ENCODE results near the gene ADAMTSL2.
A peak's percentile ranks its signal among the peaks of the same experiment; 100 is the strongest.

The ADAMTSL2 gene

DNA sequence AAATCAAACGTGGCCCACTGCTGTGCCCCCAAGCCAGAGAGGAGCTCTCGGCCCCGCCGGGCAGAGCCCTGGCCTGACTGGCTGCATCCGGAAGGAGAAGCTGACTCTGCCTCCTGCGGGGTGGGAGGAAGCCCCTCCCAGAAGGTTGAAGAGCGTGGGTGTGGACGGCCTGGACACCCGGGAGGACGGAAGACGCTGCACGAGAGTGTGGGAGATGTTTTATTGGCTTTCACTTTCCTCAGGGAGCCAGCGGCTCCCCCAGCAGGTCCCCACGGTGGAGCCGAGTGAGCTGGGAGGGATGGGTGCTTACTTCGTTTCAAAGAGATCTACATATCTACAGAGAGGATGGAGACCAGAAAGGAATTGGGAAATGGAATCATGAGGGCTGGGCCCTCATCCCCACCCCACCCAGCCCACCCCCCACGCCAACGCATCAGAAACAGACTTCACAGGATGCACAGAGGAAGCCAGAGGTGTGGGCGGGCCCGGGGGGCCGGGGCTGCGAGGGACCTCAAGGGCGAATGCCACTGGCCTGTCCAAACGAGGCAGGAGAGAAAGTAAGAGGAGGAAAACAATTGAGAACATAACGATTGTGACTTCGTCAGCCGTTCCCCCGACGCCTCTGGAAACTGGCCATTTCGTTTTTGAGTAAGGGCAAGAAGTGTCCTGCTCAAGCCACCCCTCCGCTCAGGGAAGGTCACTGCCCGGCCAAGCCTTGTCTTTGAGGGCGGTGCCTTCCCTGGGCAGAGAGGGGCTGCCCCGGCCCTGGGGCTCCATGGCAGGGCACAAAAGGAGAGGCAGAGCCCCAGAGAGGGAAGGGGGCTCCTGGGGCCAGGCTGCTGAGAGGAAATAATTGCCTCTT, 42.6 kb downstream of the ADAMTSL2 start:
- no peak for DNase-seq

DNA sequence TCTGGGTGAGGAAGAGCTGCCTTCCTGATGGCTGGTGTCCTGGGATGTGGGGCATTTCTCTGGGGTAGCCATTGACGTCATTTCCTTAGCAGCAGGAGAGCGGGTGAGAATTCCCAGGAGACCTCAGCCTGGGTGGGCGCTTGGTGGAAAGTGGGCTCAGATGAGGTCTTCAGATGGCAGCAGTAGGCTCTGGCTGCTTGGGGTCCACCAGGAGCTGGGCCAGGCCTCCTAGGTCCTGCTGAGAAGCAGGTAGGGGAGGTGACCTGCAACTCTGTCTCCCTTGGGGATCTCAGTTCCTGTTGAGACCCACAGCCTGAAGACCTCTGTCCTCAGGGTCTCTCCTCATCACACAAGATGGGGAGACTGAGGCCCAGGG, 43.2 kb downstream of the ADAMTSL2 start:
- DNase-seq = no peak

DNA sequence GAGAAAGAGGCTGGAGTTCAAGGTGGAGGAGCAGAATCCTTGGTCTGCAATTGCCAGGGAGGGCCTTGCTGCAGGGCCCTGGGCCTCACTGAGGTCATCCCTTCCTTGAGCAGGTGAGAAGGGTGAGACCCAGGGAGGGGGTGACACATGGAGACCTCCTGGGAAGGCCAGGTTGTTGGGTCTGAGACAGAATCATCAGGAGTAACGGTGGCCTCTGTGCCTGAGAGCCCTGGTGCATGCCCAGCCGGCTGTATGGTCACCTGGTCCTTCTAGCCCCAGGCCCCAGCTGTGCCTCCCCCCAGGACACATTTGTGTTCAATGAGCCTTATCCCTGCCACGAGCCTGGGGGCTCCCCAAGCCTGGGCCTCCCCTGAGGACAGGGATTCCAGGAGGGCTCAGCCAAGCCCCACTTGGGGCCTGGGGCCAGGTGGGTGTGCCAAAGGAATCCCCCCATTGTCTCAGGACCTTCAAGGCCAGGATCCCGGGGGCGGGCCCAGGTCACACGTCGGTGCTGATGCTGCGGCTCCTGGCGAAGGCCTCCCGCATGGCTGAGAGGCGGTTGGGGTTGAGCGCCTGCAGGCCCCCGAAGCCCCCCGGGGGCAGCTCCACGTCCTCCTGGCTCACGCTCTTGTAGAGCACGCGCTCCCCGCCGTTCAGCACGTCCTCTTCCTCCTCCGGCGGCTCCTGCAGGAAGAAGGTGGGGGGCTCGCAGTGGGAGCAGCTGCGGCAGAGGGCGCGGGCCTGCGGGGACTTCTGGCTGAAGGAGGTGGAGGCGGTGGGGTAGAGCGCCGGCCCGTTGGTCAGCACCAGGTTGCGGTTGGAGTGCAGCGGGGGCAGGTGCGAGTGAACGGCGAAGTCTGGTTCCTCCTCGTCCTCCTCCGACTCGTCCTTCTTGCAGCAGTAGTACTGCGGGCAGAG, 44.3 kb downstream of the ADAMTSL2 start:
- no peak for DNase-seq

DNA sequence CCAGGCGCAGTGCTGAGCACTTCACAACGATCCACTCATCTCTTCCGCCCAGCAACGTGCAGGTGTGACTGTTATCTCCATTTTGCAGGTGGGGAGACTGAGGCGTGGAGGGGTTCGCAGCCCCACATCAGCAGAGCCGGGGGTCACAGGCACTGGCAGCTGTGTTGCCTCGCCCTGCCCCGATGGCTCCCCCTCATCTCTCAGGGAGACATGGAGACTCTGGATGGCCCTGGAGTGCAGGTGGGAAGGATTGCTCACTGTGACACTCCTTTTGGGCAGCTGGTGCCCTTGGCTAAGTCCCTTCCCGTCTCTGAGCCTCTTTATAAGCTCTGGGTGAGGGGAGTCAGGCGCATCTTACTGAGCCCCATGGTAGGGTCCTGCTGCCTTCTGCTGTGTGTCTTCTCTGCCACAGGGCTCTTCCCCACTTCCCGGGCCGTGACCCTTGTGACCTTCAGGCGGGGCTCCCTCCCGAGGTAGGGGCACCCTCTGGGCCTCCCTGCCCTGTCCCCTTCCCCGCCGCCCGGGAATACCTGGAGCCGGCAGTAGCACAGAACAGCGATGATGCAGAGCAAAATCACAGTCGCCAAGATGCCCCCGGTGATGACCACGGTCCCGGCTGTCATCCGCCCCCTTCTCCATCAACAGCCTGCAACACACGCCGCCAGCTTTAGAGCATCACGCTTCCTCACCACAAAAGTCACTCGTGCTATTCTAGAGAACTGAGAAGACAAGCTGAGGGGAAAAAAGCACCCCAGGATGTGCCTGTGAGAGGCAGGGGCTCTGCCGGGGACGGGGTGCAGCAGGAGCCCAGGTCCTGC, 45.3 kb downstream of the ADAMTSL2 start:
- DNase-seq = no peak

DNA sequence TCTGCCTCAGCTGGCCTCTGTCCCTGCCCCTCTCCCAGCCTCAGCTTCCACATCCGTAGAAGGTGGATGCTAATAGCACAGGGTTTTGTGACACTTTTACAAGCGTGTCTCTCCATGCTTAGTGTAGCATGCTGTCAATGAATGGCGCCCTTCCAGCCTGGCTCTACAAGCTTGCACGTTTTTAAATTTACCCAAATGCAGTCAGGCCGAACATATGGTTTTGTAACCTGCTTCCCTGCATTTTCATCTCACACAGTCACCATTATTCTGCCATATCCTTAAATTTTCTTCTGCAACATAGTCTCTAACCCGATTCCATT, 45.9 kb downstream of the ADAMTSL2 start:
- no peak for DNase-seq

DNA sequence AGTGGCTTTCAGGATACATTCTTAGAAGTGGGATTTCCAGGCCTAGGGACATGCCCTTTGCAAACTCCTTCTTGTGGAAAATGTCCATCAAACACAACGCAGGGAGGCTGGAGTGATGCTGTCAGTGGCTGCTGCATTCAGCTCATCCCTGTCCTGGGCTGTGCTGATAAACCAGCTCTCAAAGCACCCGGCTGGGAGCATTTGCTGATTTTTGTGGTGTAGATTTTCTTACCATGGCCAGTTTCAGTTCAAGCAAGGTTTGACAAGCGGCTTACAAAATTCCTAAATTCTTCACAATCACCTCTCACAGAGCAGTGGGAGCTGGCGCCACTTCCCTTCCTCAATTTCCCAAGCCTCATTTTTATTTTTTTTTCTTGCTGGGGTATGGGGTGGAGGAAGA, 46.5 kb downstream of the ADAMTSL2 start:
- DNase-seq = no peak

DNA sequence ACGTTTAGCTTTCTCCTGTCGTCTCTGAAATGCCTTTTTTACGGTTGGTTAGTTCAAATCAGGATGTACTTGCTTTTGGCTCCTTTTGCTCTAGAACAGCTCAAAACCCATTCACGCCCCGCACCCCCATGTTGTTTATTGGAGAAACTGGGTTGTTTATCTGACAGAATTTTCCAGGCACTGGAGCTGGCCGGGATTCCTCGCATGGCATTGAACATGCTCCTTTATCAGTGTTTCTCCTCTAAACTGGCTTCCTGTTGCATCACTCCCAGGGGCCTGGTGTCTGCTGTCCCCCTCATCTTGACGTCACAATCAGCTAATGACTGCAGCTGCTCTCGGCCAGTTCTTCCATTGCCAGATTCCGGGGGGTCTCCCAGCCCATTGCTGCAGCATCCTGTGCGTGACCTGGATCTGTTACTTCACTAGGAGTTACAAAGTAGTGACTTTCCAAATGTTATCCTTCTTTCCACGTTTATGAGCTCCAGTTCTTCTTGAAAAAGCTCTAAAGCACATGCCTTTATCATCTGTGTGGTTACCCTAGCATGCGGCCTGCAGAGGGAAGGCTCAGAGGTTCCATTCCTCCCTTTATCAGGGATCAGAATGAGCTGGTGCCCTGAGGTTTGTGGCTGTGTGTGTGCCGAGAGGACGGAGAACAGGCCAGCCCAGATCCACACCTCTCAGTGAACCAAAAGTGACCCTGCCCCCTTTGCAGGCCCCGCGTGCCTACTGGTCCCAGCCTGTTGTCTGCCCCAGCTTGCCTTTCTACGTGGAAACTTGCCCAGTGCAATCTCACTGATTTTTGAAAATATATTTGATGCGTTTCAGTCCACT, 47.2 kb downstream of the ADAMTSL2 start:
- no peak for DNase-seq

DNA sequence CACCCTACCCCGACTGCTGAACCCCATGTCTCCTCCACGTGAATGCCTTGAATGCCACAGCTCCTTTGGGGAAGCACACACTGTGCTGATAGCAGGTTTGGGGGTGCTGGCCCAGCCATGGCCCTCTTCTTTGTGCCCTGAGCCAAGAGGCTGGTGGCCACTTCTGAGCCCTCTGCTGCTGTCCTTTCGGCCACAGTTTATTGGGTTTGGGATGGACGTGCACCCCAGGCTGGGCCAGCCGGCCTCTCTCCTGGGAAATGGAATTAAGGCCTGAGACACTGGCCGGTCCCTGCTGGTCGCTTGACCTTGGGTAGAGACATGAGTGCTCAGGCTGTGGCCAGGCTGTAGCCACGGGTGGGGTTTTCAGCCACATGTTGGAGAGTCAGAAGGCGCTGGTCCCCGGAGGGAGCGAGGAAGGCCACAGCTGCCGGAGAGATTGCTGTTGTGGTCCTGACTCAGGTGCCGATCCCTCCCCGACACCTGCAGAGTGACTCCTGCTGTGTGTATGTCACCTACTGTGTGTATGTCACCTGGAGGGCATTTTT, 48.1 kb downstream of the ADAMTSL2 start:
- DNase-seq = no peak

DNA sequence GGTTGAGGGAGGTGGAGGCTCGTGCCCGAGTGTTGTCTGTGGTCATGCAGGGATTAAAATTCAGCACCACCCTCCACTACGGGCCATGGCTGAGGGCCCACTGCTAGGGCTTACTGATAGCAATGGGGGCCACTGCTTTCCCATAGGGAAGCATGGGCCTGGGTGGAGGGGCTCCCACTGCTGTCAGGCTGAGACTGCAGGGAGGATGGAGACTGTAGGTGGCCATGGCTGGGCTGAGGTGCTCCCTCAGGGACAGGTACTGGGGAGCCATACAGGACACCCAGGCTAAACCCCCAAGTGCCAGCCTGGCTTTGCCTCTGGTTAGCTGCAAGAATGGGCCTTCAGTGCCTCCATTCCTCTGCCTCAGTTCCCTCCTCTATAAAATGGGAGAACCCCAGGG, 48.6 kb downstream of the ADAMTSL2 start:
- DNase-seq = no peak

DNA sequence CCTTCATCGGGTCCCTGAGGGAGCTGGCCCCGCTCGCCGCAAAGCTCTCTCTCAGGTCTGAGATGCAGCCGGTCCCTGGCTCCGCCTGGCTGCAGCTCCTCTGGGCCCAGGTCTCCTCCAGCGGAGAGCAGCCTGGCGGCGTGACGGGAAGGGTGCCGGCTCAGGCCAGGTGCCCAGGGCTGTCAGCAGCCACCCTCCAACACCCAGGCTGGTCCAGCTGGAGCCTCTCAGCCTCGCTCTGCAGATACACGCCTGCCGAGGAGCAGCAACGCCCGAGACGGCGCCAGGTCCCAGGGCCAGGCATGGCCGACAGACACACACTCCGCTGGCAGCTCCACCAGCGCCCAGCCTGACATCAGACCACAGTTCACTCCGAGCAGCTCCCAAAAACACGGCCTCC, 49.1 kb downstream of the ADAMTSL2 start:
- no peak for DNase-seq

DNA sequence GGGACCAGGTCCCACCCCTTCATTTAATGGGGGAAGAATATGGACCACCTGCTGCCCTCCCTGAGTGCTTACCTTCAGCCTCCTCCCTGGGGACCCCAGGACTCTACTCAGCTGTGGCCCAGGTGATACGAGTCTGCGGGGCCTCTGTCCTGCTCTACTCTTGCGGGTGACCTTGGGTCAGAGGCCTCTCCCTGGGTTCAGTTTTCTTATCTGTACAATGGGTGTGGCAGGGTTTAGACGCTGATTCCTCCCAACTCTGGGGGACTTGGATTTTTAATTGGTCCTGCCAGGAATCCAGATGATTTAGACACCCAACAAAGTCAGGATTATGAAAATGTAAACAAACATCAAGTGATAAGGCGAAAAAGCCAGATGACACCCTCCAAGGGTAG, 49.7 kb downstream of the ADAMTSL2 start:
- DNase-seq = no peak

DNA sequence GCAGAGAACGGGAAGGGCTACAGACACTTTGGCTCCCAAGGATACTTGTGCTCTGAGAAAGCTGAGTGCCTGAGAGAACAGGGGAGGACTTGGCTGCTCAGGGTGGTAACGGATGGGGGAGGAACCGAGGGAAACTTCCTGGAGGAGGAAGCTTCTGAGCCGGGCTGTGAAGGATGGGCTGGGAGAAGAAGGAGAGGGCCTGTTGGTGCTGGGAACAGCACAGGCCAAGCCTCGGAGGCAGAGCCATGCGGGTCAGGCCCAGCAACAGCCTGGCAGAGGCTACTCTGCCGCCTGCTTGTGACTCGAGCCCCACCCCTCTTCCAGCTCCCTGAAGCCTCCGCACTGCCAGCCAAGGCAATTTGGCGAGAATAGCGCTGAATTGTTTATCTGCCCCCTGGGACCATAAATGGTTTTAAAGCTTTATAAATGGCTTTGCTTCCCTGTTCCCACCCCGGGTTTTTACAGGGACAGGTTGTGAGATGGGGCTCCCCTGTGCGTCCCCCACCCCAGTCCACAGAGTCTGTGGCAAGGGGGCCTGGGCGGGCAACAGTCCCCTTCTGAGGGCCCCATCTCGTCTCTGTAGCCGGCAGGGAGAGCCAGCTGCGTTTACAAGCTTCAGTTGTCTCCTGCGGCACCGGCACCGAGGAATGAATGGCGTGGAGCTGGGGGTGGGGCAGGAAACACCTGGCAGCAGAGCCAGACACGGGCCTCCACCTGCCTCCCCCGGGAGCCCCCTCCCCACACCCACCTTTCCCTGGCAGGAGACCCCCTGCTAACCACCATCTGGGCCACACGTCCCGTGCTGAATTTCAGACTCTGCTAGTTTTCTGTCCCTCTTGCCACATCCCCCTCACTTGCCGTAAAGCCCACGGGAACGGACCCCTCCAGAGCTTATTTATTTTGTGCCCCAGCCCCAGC, 50.3 kb downstream of the ADAMTSL2 start:
- DNase-seq = peak; percentile 62

DNA sequence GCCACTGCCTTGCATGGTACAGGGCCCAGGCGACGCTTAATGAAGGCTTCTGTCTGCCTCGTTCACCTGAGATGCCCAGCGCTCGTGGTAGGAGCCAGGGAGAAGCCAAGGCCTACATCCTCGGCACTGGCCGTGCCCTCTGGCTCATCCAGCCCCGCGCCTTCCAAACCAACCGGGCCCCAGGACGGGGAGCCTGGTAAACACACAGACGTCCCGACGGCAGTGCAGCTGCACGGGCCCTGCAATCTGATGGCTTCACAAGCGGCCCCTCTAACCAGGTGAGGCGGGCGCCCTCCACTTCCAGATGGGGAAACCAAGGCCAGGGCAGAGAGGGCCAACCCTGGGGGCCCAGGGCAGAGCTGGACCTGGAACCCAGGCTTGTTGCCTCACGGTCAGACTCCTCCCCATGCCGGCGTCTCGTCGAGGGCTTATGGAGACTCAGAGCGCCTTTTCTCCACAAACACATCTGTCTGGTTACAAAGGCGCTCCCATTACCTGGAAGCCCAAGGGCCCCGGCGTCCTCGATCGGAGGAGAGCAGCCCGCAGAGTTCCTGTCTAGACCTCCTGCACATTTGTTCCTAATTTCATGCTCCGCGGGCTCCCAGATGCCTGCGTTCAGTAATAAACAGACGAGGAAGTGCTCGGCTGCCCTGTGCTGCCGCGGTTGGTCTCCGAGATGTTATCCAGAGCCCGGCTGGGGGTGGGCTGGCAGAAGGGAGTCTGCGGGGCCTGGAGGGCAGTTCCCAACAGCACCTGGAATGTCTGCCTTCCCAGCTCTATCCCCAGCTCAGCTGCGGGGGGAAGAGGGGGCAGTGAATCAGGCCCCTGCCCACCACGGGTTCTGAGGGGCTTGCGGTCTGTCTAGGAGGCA, 51.2 kb downstream of the ADAMTSL2 start:
- peak; percentile 21 for DNase-seq

DNA sequence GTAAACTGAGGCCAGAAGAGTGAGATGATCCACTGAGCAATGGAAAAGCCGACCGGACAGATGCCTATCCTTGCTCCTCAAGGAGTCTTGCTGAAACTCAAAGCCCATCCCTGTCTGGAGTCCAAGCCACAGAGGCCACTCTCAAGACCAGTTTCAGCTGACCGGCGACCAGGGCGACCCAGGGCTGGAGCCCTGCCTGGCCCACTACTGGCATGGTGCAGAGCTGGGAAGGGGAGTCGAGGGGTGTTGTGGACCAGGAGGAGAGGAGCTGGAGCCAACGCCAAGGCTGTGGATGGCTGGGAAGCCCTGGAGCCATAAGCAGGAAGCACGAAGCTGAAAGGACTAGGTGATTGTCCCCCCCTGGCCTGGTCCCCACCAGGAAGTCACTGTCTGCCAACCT, 52.5 kb downstream of the ADAMTSL2 start:
- no peak for DNase-seq

DNA sequence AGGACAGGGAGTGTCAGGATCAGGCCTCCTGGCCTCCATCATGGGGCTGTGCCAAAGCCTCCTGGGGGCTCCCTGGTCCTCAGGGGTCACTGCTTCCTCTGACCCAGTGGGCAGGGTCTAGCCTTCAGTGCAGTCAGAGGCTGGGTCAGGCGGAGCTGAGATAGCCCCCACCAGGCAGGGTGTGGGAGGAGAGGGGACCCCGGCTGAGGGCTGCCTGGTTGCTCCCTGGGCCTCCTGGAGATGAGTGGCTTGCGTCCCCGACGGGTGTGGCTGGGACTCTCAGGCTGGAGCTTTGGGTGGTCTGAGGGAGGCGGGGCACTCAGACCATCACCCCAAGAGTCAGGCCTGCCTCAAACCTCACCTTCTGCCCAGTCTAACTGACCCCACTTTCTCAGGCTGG, 53.0 kb downstream of the ADAMTSL2 start:
- no peak for DNase-seq

DNA sequence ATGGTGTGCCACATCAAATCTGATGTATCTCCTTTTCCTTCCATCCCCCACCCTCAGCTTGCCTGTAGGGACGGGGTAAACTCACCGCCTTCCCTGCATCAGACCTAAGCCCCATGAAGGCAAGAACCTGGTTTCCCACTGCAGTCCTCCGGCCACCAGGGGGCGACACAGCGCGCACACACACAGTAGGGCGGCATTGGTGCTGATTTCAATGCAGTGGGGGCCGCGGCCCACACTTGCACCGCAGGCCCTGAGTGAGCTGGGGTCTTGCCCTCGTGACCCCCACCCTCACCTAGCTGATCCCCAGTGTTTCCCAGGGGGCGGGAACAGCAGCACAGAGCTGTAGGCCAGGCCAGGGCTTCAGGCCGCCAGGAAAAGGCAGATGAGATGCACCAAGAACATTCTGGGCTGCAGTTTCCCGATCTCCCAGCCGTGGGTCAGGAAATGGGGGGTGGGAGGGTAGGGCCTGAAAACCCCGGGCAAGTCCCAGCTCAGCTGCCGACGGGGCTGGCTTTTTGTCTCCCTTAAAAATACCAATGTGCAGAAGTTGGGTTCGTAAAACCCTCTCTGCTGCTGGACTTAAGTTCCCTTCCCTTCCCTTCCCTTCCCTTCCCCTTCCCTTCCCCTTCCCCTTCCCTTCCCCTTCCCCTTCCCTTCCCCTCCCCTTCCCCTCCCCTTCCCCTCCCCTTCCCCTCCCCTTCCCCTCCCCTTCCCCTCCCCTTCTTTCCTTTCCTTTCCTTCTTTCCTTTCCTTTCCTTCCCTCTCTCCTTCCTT, 55.1 kb downstream of the ADAMTSL2 start:
- DNase-seq = no peak

DNA sequence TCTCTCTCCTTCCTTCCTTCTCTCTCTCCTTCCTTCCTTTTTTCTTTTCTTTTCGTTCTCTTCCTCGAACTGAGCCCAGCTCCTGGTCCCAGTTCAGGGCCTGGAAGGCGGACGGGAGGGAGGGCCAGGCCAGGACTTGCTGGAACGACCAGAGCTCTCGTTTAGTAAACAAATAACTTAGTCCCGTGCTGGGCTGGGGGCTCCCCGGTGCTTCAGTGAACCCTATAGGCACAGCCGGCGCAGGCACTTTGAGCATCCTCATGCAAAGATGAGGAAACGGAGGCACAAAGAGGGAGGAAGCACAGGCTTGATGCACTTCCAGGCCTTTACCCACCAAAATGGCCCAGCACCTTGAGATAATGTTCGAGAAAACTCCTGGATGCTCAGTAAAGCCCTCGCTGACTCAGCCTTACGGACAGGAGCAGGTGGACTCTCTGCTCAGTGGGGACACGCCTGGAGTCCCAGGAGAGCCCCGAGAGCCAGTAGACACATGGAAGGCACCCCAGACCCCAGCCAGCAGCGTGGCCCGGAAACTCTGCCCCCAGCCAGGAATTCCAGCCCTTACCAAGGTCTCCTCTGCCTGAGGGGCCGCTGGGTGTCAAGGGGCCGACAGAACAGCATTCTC, 55.8 kb downstream of the ADAMTSL2 start:
- no peak for DNase-seq

DNA sequence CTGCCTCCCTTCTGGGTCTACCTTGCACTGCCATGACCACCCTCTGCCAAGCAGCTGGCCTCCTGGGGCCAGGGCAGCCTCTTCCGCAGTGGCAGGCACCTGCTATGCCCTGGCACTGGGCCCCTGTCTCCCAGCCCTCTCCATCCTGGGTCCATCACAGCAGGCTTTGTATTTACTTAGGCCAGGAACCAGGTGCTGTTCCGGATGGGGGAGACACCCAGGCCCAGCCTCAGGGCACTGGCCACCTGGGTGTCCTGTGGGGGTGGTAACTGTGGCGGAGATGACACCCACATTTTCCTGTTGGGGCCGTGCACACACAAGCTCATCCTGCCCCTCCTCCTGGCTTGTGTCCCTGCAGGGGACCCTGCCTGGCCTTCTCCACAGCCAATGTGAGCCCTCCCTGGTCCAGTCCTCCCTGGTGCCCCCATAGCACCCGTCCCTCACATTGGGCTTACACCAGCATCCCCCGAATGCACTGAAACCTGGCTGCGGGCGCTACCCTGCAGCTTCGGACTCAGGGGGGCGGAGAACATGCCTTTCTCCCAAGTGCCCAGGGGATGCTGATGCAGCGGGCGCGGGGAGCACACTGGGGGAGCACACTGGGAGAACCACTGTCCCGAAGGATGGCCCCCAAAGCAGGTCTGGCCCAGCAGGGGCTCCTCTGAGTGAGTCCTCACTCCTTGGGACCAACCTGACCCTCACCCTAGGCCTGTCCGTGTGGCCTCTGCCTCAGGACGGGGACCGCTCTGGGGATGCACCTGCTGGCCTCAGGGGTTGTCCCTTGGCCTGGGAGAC, 56.8 kb downstream of the ADAMTSL2 start:
- no peak for DNase-seq
